K562 (cell line): ENCODE data around the gene APP.

ENCODE experiments used
- ARID1B ChIP-seq: fragments of 450-650 bp; IDR thresholded peaks from 2 replicates; pipeline ENCODE4 v1.6.1; 2016; ENCODE audit warnings: antibody characterized with exemption, mild to moderate bottlenecking, inconsistent platforms
- CTBP1 ChIP-seq: fragments of 450-650 bp; IDR thresholded peaks from 2 replicates; pipeline ENCODE4 v1.6.1; 2016; ENCODE audit warnings: borderline replicate concordance
- CTCF ChIP-seq, 3 experiments: IDR thresholded peaks in 2 of 3; conservative IDR thresholded peaks in 1 of 3; 2 replicates each; pipeline ENCODE4 v1.5.1; 2011 to 2012; ENCODE audit warnings: low read length in 3 of 3, mild to moderate bottlenecking in 3 of 3, control low read depth in 2 of 3, improper control_type of control experiment in 1 of 3, inconsistent platforms in 1 of 3, low read depth in 1 of 3, mixed read lengths in 1 of 3, moderate library complexity in 1 of 3; ENCODE audit not compliant: insufficient read depth in 2 of 3
- EP300 ChIP-seq: IDR thresholded peaks from 2 replicates; pipeline ENCODE4 v1.6.1; 2012; ENCODE audit warnings: low read length, improper control_type of control experiment
- EZH2 ChIP-seq: IDR thresholded peaks from 2 replicates; pipeline ENCODE4 v1.6.1; 2012; ENCODE audit warnings: low read depth, mild to moderate bottlenecking, inconsistent platforms, low read length, borderline replicate concordance
- GATA2 ChIP-seq: sonication (generic); formaldehyde crosslinking; IDR thresholded peaks from 2 replicates; pipeline ENCODE4 v1.4.0; 2020; ENCODE audit warnings: mild to moderate bottlenecking, missing genetic modification reagents
- HNRNPL ChIP-seq: fragments of 200-400 bp; formaldehyde crosslinking; IDR thresholded peaks from 2 replicates; pipeline ENCODE4 v1.6.1; 2017; ENCODE audit warnings: low read depth, mild to moderate bottlenecking, low read length
- NFE2L1 ChIP-seq: fragments of 450-650 bp; IDR thresholded peaks from 2 replicates; pipeline ENCODE4 v1.6.1; 2016; ENCODE audit warnings: missing genetic modification characterization, low read depth, mild to moderate bottlenecking, missing compliant biosample characterization, moderate library complexity, borderline replicate concordance
- PBX2 ChIP-seq, 2 experiments: IDR thresholded peaks in 1 of 2; conservative IDR thresholded peaks in 1 of 2; 2 replicates each; pipeline ENCODE4 v1.6.1; 2016; ENCODE audit warnings: low read depth in 2 of 2, mild to moderate bottlenecking in 1 of 2, missing compliant biosample characterization in 1 of 2, missing genetic modification characterization in 1 of 2, moderate library complexity in 1 of 2
- SMARCA5 ChIP-seq: fragments of 450-650 bp; IDR thresholded peaks from 2 replicates; pipeline ENCODE4 v1.6.1; 2016
- SMARCB1 ChIP-seq: IDR thresholded peaks from 2 replicates; pipeline ENCODE4 v1.6.1; 2011; ENCODE audit warnings: improper control_type of control experiment, low read depth; ENCODE audit not compliant: insufficient read length
- SP1 ChIP-seq: sonication (generic); formaldehyde crosslinking; IDR thresholded peaks from 2 replicates; pipeline ENCODE4 v1.8.1; 2022; ENCODE audit warnings: mild to moderate bottlenecking, missing genetic modification reagents
- TAF15 ChIP-seq: fragments of 200-400 bp; formaldehyde crosslinking; IDR thresholded peaks from 2 replicates; pipeline ENCODE4 v1.6.1; 2017; ENCODE audit warnings: mild to moderate bottlenecking, low read depth, low read length, moderate library complexity
- ZNF551 ChIP-seq: fragments of 250-450 bp; sonication (Bioruptor Pico); IDR thresholded peaks from 2 replicates; pipeline ENCODE4 v1.5.0; 2021; ENCODE audit warnings: mild to moderate bottlenecking, moderate library complexity

GRCh38 chr21:26117324-26117971 is 53.1 kb downstream of the APP start:
- TF ChIP-seq NFE2L1 (tag) (no peak), SP1 (CRISPR knock-in tag) (no peak), CTCF (IDR thresholded peaks at IDR 0.05 in 2 of 3, conservative IDR thresholded peaks at IDR 0.05 in 1 of 3; ENCODE audit: insufficient read depth in 2 of 3, low read depth in 1 of 3, low read length in 3 of 3) (no peak), EZH2 (no peak), PBX2 (CRISPR knock-in tag; IDR thresholded peaks at IDR 0.05; ENCODE audit: low read depth) (no peak), PBX2 (tag; conservative IDR thresholded peaks at IDR 0.05; ENCODE audit: low read depth) (no peak), SMARCA5 (no peak), HNRNPL (no peak), CTBP1 (no peak), SMARCB1 (no peak), ARID1B (no peak), TAF15 (no peak), GATA2 (CRISPR knock-in tag) (no peak), ZNF551 (CRISPR knock-in tag) (no peak), EP300 (no peak)
